ENCODE measurements around the gene PLA2G12A. TPM values are rescaled to one million over a fixed set of nuclear protein-coding genes. Genes with fewer than 3 reads are reported as not detected.

Gene PLA2G12A
- 25.7 and 39.9 TPM in 2 replicates for polyA plus RNA-seq

GRCh38 chr4:109729718-109730618, at the start of gene PLA2G12A:
PLA2G12A (minus strand) TSS chr4:109730070; CDS start chr4:109729809, 261 bp downstream.

GRCh38 chr4:109702950-109703663, 26.8 kb downstream of the PLA2G12A start, which contains the start of gene CASP6:
CASP6 (minus strand) TSS chr4:109703445; CDS start chr4:109703395, 50 bp downstream.

Other genes starting within 250 kb of the PLA2G12A start
- 2.2 and 3.6 TPM in 2 replicates for gene MCUB, start 169.8 kb downstream of the PLA2G12A start, polyA plus RNA-seq
- 6.1 TPM in 1 of 2 replicates, not detected in the other for gene CASP6, start 26.6 kb downstream of the PLA2G12A start, polyA plus RNA-seq
- not detected in 2 replicates for gene CFI, start 71.9 kb upstream of the PLA2G12A start, polyA plus RNA-seq
- gene GAR1, start 85.7 kb upstream of the PLA2G12A start, polyA plus RNA-seq = 5.6 and 6.5 TPM in 2 replicates
- gene RRH, start 97.9 kb upstream of the PLA2G12A start, polyA plus RNA-seq = 0.38 and 0.89 TPM in 2 replicates
- gene LRIT3, start 118.0 kb upstream of the PLA2G12A start, polyA plus RNA-seq = 0.08 and 0.54 TPM in 2 replicates
- not detected in 2 replicates for gene EGF, start 182.8 kb upstream of the PLA2G12A start, polyA plus RNA-seq